PC-3 (cell line): ENCODE measurements around the gene RRP9. TPM values are rescaled to one million over a fixed set of nuclear protein-coding genes. Genes with fewer than 3 reads are reported as not detected.
"Not testable (repeated sequence)": the region's sequence is repeated elsewhere in the genome, so short reads cannot be mapped to it uniquely, and the experiment has no call there.

Experiments used
- ATAC-seq: fragments of 200-7000 bp; cut with Tn5 transposase; 2 replicates; pipeline ENCODE4 v1.9.1; 2020; ENCODE audit warnings: mild to moderate bottlenecking, moderate library complexity
- Bru-seq: library from RNA; stranded (reverse); fragments of 400-500 nt; gene quantifications from one replicate; lab custom pipeline; 2021; lab: Mats Ljungman, UMichigan
- BruChase-seq, 2 experiments: library from RNA; stranded (reverse); fragments of 400-500 nt; gene quantifications; one replicate each; lab custom pipeline; 2021; lab: Mats Ljungman, UMichigan
- BruUV-seq: library from RNA; stranded (reverse); fragments of 400-500 nt; replicated peaks from 2 replicates; lab custom pipeline; 2021; lab: Mats Ljungman, UMichigan
- CTCF ChIA-PET: fragments of 300-600 bp; sonication (Branson Sonifier 250); formaldehyde crosslinking; loops from one replicate; lab custom pipeline; 2022; ENCODE audit warnings: antibody characterized with exemption; lab: Charles Lee
- POLR2A ChIA-PET: fragments of 300-600 bp; sonication (Branson Sonifier 250); formaldehyde crosslinking; loops from one replicate; lab custom pipeline; 2022; ENCODE audit warnings: antibody characterized with exemption; ENCODE audit not compliant: unreplicated experiment; lab: Charles Lee
- DNase-seq: peaks from one replicate; pipeline ENCODE4 v3.0.0-alpha.2; 2015
- H2AFZ ChIP-seq: fragments of 300-600 bp; sonication (generic); 2 replicates; pipeline ENCODE4 v1.6.0; 2016; ENCODE audit warnings: antibody characterized with exemption, low read length
- H3F3A ChIP-seq: fragments of 300-600 bp; sonication (generic); one replicate; pipeline ENCODE4 v1.6.0; 2017; ENCODE audit warnings: antibody characterized with exemption, low read length, control low read depth, mild to moderate bottlenecking; ENCODE audit not compliant: unreplicated experiment
- H3K27ac ChIP-seq: fragments of 300-600 bp; sonication (generic); 2 replicates; pipeline ENCODE4 v1.5.1; 2016; ENCODE audit warnings: mild to moderate bottlenecking, low read length
- H3K27me3 ChIP-seq: fragments of 300-600 bp; sonication (generic); 2 replicates; pipeline ENCODE4 v1.6.1; 2016; ENCODE audit warnings: low read length, mixed read lengths
- H3K36me3 ChIP-seq: fragments of 300-600 bp; sonication (generic); 2 replicates; pipeline ENCODE4 v1.6.1; 2016; ENCODE audit warnings: low read depth, mixed run types, low read length, mixed read lengths
- H3K4me1 ChIP-seq: fragments of 300-600 bp; sonication (generic); 2 replicates; pipeline ENCODE4 v1.5.1; 2016; ENCODE audit warnings: low read length; ENCODE audit not compliant: insufficient read depth
- H3K4me2 ChIP-seq: fragments of 300-600 bp; sonication (generic); 2 replicates; pipeline ENCODE4 v1.6.0; 2016; ENCODE audit warnings: low read length
- H3K4me3 ChIP-seq: fragments of 300-600 bp; sonication (generic); 2 replicates; pipeline ENCODE4 v1.5.1; 2016; ENCODE audit warnings: mild to moderate bottlenecking, low read length, mixed read lengths
- H3K79me2 ChIP-seq: fragments of 300-600 bp; sonication (generic); 2 replicates; pipeline ENCODE4 v1.6.1; 2017; ENCODE audit warnings: low read length, mixed read lengths
- H3K9ac ChIP-seq: fragments of 300-600 bp; sonication (generic); 2 replicates; pipeline ENCODE4 v1.6.0; 2016; ENCODE audit warnings: mild to moderate bottlenecking, low read length
- H3K9me2 ChIP-seq: fragments of 300-600 bp; sonication (generic); replicated peaks from 2 replicates; pipeline ENCODE4 v1.6.1; 2016; ENCODE audit warnings: mixed run types, low read length, mixed read lengths
- H3K9me3 ChIP-seq: fragments of 300-600 bp; sonication (generic); 2 replicates; pipeline ENCODE4 v1.6.1; 2016; ENCODE audit warnings: low read length, mixed read lengths
- H4K20me1 ChIP-seq: fragments of 300-600 bp; sonication (generic); 2 replicates; pipeline ENCODE4 v1.6.1; 2016; ENCODE audit warnings: low read length, mixed read lengths
- CTCF ChIP-seq: fragments of 300-600 bp; sonication (generic); conservative IDR thresholded peaks from 2 replicates; pipeline ENCODE4 v1.5.1; 2017; ENCODE audit warnings: antibody characterized with exemption, low read depth, mild to moderate bottlenecking, low read length
- EZH2 ChIP-seq: fragments of 300-600 bp; sonication (generic); IDR thresholded peaks from one replicate; pipeline ENCODE4 v1.6.1; 2017; ENCODE audit warnings: antibody characterized with exemption, mild to moderate bottlenecking, low read length; ENCODE audit not compliant: unreplicated experiment
- EZH2phosphoT487 ChIP-seq: fragments of 300-600 bp; sonication (generic); IDR thresholded peaks from 2 replicates; pipeline ENCODE4 v1.6.1; 2018; ENCODE audit warnings: mild to moderate bottlenecking, antibody characterized with exemption, low read length, borderline replicate concordance
- intact Hi-C: fragments of 100-400 bp; cut with micrococcal nuclease; formaldehyde crosslinking; loops from 2 replicates; pipeline ENCODE4 v1.9.0; 2023
- long read RNA-seq: library from polyadenylated mRNA; unstranded; transcript quantifications from one replicate; pipeline ENCODE4 v2.0.0, GENCODE V29; 2021; ENCODE audit not compliant: unreplicated experiment
- total RNA-seq: library from RNA; depleted of rRNA; stranded (reverse); fragments of >200 nt; gene quantifications from 2 replicates; pipeline ENCODE4 v1.2.3, GENCODE V29; 2014; rRNA removed

Gene RRP9
- total RNA-seq (95.0 and 112 TPM in 2 replicates), Bru-seq, nascent RNA (percentile 80 among the genes with signal in this experiment), BruChase-seq, experiment 1, labeled RNA remaining after a 6-hour chase (percentile 89 among the genes with signal in this experiment), BruChase-seq, experiment 2, labeled RNA remaining after a 2-hour chase (percentile 83 among the genes with signal in this experiment)
- long read RNA-seq, transcript RRP9-201 (15 exons, 1,578 nt), result major isoform, 78 of 126 reads
- long read RNA-seq, partial matches to known transcripts, result 24 of 126 reads
- long read RNA-seq, other reads (novel, unspliced or antisense), result 24 of 126 reads

- peak; percentile 100 for DNase-seq
- peaks cover 33% of the 10 kb centered on the region for H3K4me1 ChIP-seq
- peak within 1 kb of the TSS; percentile 96 for H3K9ac ChIP-seq
- H3K27me3 ChIP-seq, result no peaks in the 10 kb centered on the region
- peak within 1 kb of the TSS; percentile 71 for H2AFZ ChIP-seq
- H3F3A ChIP-seq, result no peaks in the 10 kb centered on the region
- H3K79me2 ChIP-seq, result peaks cover 40% of the 10 kb centered on the region
- H3K27ac ChIP-seq, result peak within 1 kb of the TSS; percentile 81
- no TSS peak for BruUV-seq
- ChIA-PET POLR2A (interaction anchor here (0.5 to 1.2 kb wide), 4 partner anchors 25 to 302 kb away, joined by 3 to 7 read pairs (median 6); partner anchors contain the start of gene ACY1), CTCF (interaction anchor here (0.6 to 2.8 kb wide), 13 partner anchors 17 to 358 kb away, joined by 3 to 46 read pairs (median 3); partner anchors contain the start of genes ABHD14A, ABHD14B, ACY1 and POC1A)
- H4K20me1 ChIP-seq, result peaks cover 28% of the 10 kb centered on the region
- H3K36me3 ChIP-seq, result peaks cover 22% of the 10 kb centered on the region; the same call in 1 of the 2 replicates
- intact Hi-C loops, result loop anchor here (1.0 to 5.0 kb wide), 6 partner anchors 32 to 270 kb away; partner anchors contain the start of genes ABHD14B, ACY1 and TEX264
- H3K9me3 ChIP-seq, result no peaks in the 10 kb centered on the region
- ATAC-seq, result peak; percentile 86
- H3K4me2 ChIP-seq, result peak within 1 kb of the TSS; percentile 85
- TF ChIP-seq EZH2, result no peak
- peak; percentile 97 for TF ChIP-seq CTCF
- H3K9me2 ChIP-seq, result no peaks in the 10 kb centered on the region
- peak within 1 kb of the TSS; percentile 92 for H3K4me3 ChIP-seq
Measured at GRCh38 chr3:51941798-51942602, at the start of gene RRP9, which contains the start of gene PARP3. Gene RRP9 (minus strand): TSS chr3:51941904. CDS start chr3:51941867, 37 bp downstream. Gene PARP3 (plus strand): TSS chr3:51942363. CDS start chr3:51943356, 993 bp downstream.

GRCh38 chr3:51990501-51990971, 48.8 kb upstream of the RRP9 start:
- CTCF ChIA-PET, result interaction anchor here (1.1 kb wide), 1 partner anchor 49 kb away, joined by 4 read pairs; the partner anchor contains the start of gene RRP9
- intact Hi-C loops, H2AFZ ChIP-seq, H4K20me1 ChIP-seq, H3K4me3 ChIP-seq, BruUV-seq, POLR2A ChIA-PET, H3K27ac ChIP-seq, ATAC-seq, H3K9me2 ChIP-seq, H3K27me3 ChIP-seq, H3K4me2 ChIP-seq, DNase-seq, H3K9me3 ChIP-seq, H3K9ac ChIP-seq: not testable (repeated sequence)
- H3F3A ChIP-seq, result peaks cover 18% of the 10 kb centered on the region
- peaks cover 12% of the 10 kb centered on the region for H3K4me1 ChIP-seq
- peaks cover 29% of the 10 kb centered on the region for H3K36me3 ChIP-seq
- H3K79me2 ChIP-seq, result peaks cover 30% of the 10 kb centered on the region

- TF ChIP-seq CTCF (no peak), EZH2phosphoT487 (no peak), EZH2 (no peak)
- H2AFZ ChIP-seq, result no peak overlapping the region
- intact Hi-C loops, result no loop called here
- no peak overlapping the region for H3K4me2 ChIP-seq
- H4K20me1 ChIP-seq, result no peaks in the 10 kb centered on the region
- no peak overlapping the region for H3K27ac ChIP-seq
- H3K27me3 ChIP-seq, result no peaks in the 10 kb centered on the region
- ATAC-seq (no peak), DNase-seq (no peak)
- CTCF ChIA-PET, result no interaction called here
- POLR2A ChIA-PET, result no interaction called here
- H3F3A ChIP-seq, result peaks cover 8% of the 10 kb centered on the region
- H3K9me3 ChIP-seq, result no peaks in the 10 kb centered on the region
- peaks cover 14% of the 10 kb centered on the region for H3K36me3 ChIP-seq
- BruUV-seq, result no TSS peak
- no peak overlapping the region for H3K4me3 ChIP-seq
- peaks cover 7% of the 10 kb centered on the region for H3K4me1 ChIP-seq
- H3K9ac ChIP-seq, result no peak overlapping the region
- no peaks in the 10 kb centered on the region for H3K9me2 ChIP-seq
- peaks cover 28% of the 10 kb centered on the region for H3K79me2 ChIP-seq
Measured at GRCh38 chr3:51988286-51989146, 46.8 kb upstream of the RRP9 start.
